Activated B cell treated with CpG ODN at 0.5 μM for 24 hours (primary cell): ENCODE measurements around the gene UBE2D1. TPM values are rescaled to one million over a fixed set of nuclear protein-coding genes. Genes with fewer than 3 reads are reported as not detected.

Experiments used
- ATAC-seq: fragments of 200-7000 bp; cut with Tn5 transposase; one replicate; pipeline ENCODE4 v1.10.0; 2021; ENCODE audit warnings: low read depth, mild to moderate bottlenecking, moderate library complexity
- CTCF ChIA-PET: fragments of 350-600 bp; sonication (Branson Sonifier 250); formaldehyde crosslinking; loops from one replicate; lab custom pipeline; 2021; ENCODE audit warnings: antibody characterized with exemption; lab: Charles Lee
- POLR2A ChIA-PET: fragments of 350-600 bp; sonication (Branson Sonifier 250); formaldehyde crosslinking; loops from one replicate; lab custom pipeline; 2021; ENCODE audit warnings: antibody characterized with exemption; lab: Charles Lee
- DNase-seq: peaks from one replicate; pipeline ENCODE4 v3.0.0; 2022
- H3K27ac Mint-ChIP-seq: one replicate; pipeline ENCODE4 v1.8.0; 2020; ENCODE audit warnings: mixed read lengths
- H3K27me3 Mint-ChIP-seq: one replicate; pipeline ENCODE4 v1.8.0; 2021; ENCODE audit warnings: mixed read lengths
- H3K36me3 Mint-ChIP-seq: one replicate; pipeline ENCODE4 v1.8.0; 2021; ENCODE audit warnings: low read depth, mixed read lengths
- H3K4me1 Mint-ChIP-seq: one replicate; pipeline ENCODE4 v1.8.0; 2021; ENCODE audit warnings: mixed read lengths
- H3K4me3 Mint-ChIP-seq: one replicate; pipeline ENCODE4 v1.8.0; 2020; ENCODE audit warnings: mild to moderate bottlenecking, mixed read lengths
- H3K9me3 Mint-ChIP-seq: one replicate; pipeline ENCODE4 v1.8.0; 2020; ENCODE audit warnings: mixed read lengths
- intact Hi-C: fragments of 100-400 bp; cut with micrococcal nuclease; formaldehyde crosslinking; loops from one replicate; pipeline ENCODE4 v1.15.1; 2024
- total RNA-seq: library from RNA; stranded (reverse); gene quantifications from 2 replicates; pipeline ENCODE4 v1.2.3, GENCODE V29; 2022
- TF ChIP-seq, protein P1 (sequence below): fragments of 200-600 bp; IDR thresholded peaks from one replicate; pipeline ENCODE4 v1.8.0; 2022; ENCODE audit warnings: antibody characterized with exemption, mild to moderate bottlenecking

Gene UBE2D1
- total RNA-seq, 1 donor from 2014 or later, result 15.0 TPM

DNA sequence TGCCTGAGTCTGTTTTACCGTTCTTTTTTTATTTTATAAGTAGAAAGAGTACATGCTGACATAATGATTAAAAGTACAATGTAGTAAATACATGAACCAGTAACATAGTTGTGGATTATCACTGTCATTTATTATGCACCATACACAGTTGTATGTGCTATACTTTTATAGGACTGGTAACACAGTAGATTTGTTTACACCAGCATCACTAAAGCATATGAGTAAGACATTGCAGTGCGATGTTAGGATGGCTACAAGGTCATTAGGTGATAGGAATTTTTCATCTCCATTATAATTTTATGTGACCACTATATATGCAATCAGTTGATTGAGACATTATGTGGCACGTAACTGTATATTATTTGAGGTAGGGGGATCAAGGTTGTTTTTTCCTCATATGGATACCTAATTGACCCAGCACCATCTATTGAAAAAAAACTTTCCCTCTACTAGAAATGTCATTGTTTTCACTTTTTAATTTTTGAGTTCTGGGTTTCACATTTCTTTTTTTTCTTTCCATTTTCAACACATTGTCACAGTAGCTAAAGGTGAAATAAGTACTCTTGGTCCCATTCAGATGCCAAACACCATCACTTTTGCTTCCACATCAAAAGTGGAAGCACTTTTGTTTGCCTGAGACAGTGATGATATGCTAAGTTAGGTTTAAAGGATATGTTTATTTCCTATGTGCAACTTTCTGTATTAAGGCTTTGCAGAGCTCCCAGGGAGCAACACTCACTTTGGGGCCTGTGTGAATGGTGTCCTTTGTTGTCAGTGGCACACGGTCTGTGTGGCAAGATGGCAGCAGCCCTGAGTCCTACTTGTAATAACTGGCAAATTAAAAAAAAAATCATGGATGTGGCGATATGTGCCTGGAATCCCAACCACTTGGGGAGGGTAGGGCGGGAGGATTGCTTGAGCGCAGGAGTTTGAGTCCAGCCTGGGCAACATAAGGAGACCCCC, 17.1 kb downstream of the UBE2D1 start:
- ATAC-seq (no peak), DNase-seq (no peak)
- Mint-ChIP-seq H3K27me3 (no peaks in the 10 kb centered on the region), H3K27ac (no peak overlapping the region), H3K4me1 (peaks cover 58% of the 10 kb centered on the region), H3K36me3 (no peaks in the 10 kb centered on the region), H3K4me3 (no peak overlapping the region), H3K9me3 (no peaks in the 10 kb centered on the region)
- TF ChIP-seq, protein P1, sequence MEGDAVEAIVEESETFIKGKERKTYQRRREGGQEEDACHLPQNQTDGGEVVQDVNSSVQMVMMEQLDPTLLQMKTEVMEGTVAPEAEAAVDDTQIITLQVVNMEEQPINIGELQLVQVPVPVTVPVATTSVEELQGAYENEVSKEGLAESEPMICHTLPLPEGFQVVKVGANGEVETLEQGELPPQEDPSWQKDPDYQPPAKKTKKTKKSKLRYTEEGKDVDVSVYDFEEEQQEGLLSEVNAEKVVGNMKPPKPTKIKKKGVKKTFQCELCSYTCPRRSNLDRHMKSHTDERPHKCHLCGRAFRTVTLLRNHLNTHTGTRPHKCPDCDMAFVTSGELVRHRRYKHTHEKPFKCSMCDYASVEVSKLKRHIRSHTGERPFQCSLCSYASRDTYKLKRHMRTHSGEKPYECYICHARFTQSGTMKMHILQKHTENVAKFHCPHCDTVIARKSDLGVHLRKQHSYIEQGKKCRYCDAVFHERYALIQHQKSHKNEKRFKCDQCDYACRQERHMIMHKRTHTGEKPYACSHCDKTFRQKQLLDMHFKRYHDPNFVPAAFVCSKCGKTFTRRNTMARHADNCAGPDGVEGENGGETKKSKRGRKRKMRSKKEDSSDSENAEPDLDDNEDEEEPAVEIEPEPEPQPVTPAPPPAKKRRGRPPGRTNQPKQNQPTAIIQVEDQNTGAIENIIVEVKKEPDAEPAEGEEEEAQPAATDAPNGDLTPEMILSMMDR, result no peak
- POLR2A ChIA-PET, result no interaction called here
- CTCF ChIA-PET, result no interaction called here
- intact Hi-C loops, result no loop called here

DNA sequence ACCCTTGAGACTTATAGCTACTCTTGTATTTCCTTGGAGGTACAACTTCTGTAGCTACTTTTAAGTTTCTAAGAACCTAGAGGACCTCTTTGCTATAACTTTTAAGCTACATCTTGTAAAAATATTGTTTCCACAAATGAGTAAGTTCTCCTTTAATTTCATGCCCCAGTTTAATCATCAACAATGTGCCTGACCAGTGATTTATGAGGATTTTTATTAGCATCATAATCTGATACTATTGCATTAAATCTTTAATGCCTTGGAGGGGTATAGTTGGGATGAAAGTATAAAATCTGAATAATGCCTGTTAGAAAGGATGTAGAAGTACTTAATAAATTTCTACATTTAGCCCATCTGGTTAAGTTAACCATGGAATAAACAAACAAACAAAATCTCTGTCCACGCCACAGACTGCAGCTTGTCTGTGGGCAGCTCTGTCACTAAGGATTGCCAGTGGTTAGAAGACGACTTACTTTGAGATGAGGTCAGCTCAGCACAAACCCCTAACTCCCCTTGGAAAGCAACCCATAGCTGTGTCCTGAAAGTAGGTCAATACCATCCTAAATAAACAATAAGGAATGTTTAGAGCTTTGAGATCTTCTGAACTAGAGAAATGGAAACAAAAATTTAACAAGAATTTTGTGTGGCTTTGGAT, 18.3 kb downstream of the UBE2D1 start:
- Mint-ChIP-seq H3K4me3 (no peak overlapping the region), H3K27ac (no peak overlapping the region), H3K36me3 (no peaks in the 10 kb centered on the region), H3K9me3 (no peaks in the 10 kb centered on the region), H3K4me1 (peaks cover 54% of the 10 kb centered on the region), H3K27me3 (no peaks in the 10 kb centered on the region)
- intact Hi-C loops, result no loop called here
- POLR2A ChIA-PET, result no interaction called here
- DNase-seq (no peak), ATAC-seq (no peak)
- CTCF ChIA-PET, result no interaction called here
- TF ChIP-seq, protein P1, result no peak

DNA sequence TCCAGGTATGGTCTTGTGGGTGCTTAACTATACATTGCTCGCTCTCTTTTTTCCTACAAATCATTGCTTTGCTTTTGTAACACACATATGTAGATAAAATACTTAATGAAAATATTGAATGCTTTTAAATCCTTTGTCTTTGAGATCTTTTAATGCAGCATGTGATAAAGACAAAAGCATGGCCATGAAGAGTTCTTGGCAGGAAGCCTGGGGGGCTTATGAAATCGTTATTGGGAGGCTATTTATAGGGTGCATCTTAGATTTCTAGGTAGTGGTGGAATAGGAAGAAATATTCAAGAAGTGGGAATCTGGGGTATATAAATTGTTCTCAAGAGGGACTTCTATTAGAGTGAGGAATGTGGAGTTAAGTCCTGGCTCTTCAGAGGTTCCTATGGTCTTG, 21.9 kb downstream of the UBE2D1 start:
- no peaks in the 10 kb centered on the region for H3K9me3 Mint-ChIP-seq
- ChIA-PET CTCF (no interaction called here), POLR2A (no interaction called here)
- H3K4me3 Mint-ChIP-seq, result no peak overlapping the region
- H3K27me3 Mint-ChIP-seq, result no peaks in the 10 kb centered on the region
- intact Hi-C loops, result no loop called here
- peaks cover 12% of the 10 kb centered on the region for H3K36me3 Mint-ChIP-seq
- TF ChIP-seq, protein P1, result no peak
- ATAC-seq (no peak), DNase-seq (no peak)
- no peak overlapping the region for H3K27ac Mint-ChIP-seq
- H3K4me1 Mint-ChIP-seq, result peaks cover 40% of the 10 kb centered on the region

DNA sequence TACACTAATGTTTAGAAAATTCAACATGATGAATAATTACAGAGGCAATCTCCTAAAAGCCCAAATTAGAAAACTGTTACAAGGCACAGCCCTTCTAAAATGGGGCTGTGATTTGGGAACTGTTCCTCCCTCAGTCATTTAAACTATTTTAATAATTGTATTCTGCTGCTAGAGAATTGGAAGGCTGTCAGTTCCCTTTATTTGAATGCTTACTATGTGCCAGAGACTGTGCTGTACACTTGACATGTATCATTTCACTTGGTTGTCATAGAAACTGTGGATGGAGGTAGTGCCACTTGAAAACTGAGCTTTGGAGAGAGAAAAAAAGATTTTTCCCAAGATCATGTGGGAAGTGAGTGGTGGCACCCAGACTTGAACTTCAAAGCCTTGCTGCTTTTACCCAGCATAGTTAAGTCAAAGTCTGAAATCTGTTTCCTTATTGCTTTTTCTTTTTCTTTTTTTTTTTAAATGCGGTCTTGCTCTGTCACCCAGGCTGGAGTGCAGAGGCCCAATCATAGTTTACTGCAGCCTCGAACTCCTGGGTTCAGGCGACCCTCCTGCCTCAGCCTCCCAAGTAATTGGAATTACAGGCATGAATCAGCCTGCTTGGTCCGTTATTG, 23.6 kb downstream of the UBE2D1 start:
- Mint-ChIP-seq H3K27me3 (no peaks in the 10 kb centered on the region), H3K36me3 (peaks cover 18% of the 10 kb centered on the region), H3K27ac (no peak overlapping the region), H3K9me3 (no peaks in the 10 kb centered on the region), H3K4me3 (no peak overlapping the region), H3K4me1 (peaks cover 25% of the 10 kb centered on the region)
- POLR2A ChIA-PET, result interaction anchor here (0.6 to 1.9 kb wide), 4 partner anchors 24 to 252 kb away, joined by 3 to 4 read pairs (median 3); partner anchors contain the start of genes TFAM and UBE2D1
- no peak for DNase-seq
- intact Hi-C loops, result no loop called here
- TF ChIP-seq, protein P1, result no peak
- CTCF ChIA-PET, result interaction anchor here (0.9 kb wide), 1 partner anchor 13 kb away, joined by 4 read pairs; no protein-coding TSS in a partner anchor
- no peak for ATAC-seq
